Measurements from ENCODE around the gene MRPS18A. TPM values are rescaled to one million over a fixed set of nuclear protein-coding genes. Genes with fewer than 3 reads are reported as not detected.
"Not testable (repeated sequence)": the region's sequence is repeated elsewhere in the genome, so short reads cannot be mapped to it uniquely, and the experiment has no call there.

MRPS18A gene
- total RNA-seq, 4 donors from 2014 or later = 161 to 171 (median 168) TPM

- Histone ChIP-seq H3K27ac (peak overlapping the region; percentile 95 to 97 (median 96)), H3K27me3 (no peaks in the 10 kb centered on the region), H3K4me1 (peaks cover 54 to 59% of the 10 kb centered on the region in 2 donors), H3K4me3 (peak overlapping the region in 3 of 4 donors; percentile 17 to 30 (median 18)), H3K9me3 (no peaks in the 10 kb centered on the region), H3K36me3 (peaks cover 0 to 20% of the 10 kb centered on the region in 2 donors)
- intact Hi-C loops (cut with DNase I; ENCODE audit: low total_unique reads) (loop anchor here (1.0 to 2.0 kb wide), 5 partner anchors 35 to 412 kb away; partner anchors contain the start of gene VEGFA), in situ Hi-C loops (cut with MboI; ENCODE audit: low sequenced_read_pairs in 4 of 4) (loop anchor here (5.0 to 25.0 kb wide), 4 partner anchors 87 to 420 kb away; no protein-coding TSS in a partner anchor)
- peak; percentile 62 to 85 for DNase-seq
- ATAC-seq = peak; percentile 67 to 69
- TF ChIP-seq, protein P1, sequence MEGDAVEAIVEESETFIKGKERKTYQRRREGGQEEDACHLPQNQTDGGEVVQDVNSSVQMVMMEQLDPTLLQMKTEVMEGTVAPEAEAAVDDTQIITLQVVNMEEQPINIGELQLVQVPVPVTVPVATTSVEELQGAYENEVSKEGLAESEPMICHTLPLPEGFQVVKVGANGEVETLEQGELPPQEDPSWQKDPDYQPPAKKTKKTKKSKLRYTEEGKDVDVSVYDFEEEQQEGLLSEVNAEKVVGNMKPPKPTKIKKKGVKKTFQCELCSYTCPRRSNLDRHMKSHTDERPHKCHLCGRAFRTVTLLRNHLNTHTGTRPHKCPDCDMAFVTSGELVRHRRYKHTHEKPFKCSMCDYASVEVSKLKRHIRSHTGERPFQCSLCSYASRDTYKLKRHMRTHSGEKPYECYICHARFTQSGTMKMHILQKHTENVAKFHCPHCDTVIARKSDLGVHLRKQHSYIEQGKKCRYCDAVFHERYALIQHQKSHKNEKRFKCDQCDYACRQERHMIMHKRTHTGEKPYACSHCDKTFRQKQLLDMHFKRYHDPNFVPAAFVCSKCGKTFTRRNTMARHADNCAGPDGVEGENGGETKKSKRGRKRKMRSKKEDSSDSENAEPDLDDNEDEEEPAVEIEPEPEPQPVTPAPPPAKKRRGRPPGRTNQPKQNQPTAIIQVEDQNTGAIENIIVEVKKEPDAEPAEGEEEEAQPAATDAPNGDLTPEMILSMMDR (IDR thresholded peaks at IDR 0.05 in 4 of 5, conservative IDR thresholded peaks at IDR 0.05 in 1 of 5) = peak; percentile 98
- TF ChIP-seq POLR2A (IDR thresholded peaks at IDR 0.05) = peak in 1 of 2 donors; percentile 34
These were observed 20.1 kb downstream of the MRPS18A start for GRCh38 chr6:43667245-43668150.

GRCh38 chr6:43666196-43666920 is 21.2 kb downstream of the MRPS18A start:
- no peaks in the 10 kb centered on the region for H3K27me3 ChIP-seq
- peak in 1 of 2 donors; percentile 35 for DNase-seq
- peak in 1 of 2 donors; percentile 1 for ATAC-seq
- H3K9me3 ChIP-seq = no peaks in the 10 kb centered on the region
- intact Hi-C loops (cut with DNase I; ENCODE audit: low total_unique reads) (loop anchor here (2.0 kb wide), 1 partner anchor 36 kb away; no protein-coding TSS in a partner anchor), in situ Hi-C loops (cut with MboI; ENCODE audit: low sequenced_read_pairs in 4 of 4) (loop anchor here (5.0 to 25.0 kb wide), 4 partner anchors 88 to 421 kb away; no protein-coding TSS in a partner anchor)
- peak overlapping the region in 1 of 4 donors; percentile 95 for H3K27ac ChIP-seq
- H3K4me1 ChIP-seq = peaks cover 43 to 48% of the 10 kb centered on the region in 2 donors
- TF ChIP-seq, protein P1 (IDR thresholded peaks at IDR 0.05 in 4 of 5, conservative IDR thresholded peaks at IDR 0.05 in 1 of 5) = no peak
- TF ChIP-seq POLR2A (IDR thresholded peaks at IDR 0.05) = no peak
- peaks cover 0 to 10% of the 10 kb centered on the region in 2 donors for H3K36me3 ChIP-seq
- H3K4me3 ChIP-seq = no peak overlapping the region

DNA sequence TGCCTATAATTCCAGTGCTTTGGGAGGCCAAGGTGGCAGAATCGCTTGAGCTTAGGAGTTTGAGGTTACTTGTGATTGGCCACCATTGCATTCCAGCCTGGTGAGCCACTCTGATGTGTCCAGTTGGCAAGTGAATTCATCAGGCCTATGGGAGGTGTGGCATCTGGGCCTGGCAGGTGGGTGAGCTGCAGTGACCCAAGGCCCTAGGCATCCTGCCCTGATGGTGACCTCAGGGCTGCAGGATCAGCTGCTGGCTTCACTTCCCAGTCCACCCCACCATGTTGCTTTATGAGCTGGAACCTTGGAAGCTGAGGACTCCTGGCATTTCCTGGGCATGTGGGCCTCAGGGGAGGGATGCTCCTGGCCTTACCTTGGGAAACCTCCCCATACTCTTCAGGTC is 22.2 kb downstream of the MRPS18A start:
- intact Hi-C loops (cut with DNase I; ENCODE audit: low total_unique reads) (no loop called here), in situ Hi-C loops (cut with MboI; ENCODE audit: low sequenced_read_pairs in 4 of 4) (loop anchor here (5.0 to 25.0 kb wide), 4 partner anchors 89 to 422 kb away; no protein-coding TSS in a partner anchor)
- no peak for DNase-seq
- Histone ChIP-seq H3K9me3 (no peaks in the 10 kb centered on the region), H3K36me3 (no peaks in the 10 kb centered on the region), H3K4me1 (peaks cover 33 to 38% of the 10 kb centered on the region in 2 donors), H3K27me3 (no peaks in the 10 kb centered on the region), H3K27ac (no peak overlapping the region), H3K4me3 (no peak overlapping the region)
- TF ChIP-seq, protein P1 (IDR thresholded peaks at IDR 0.05 in 4 of 5, conservative IDR thresholded peaks at IDR 0.05 in 1 of 5) = no peak
- no peak for TF ChIP-seq POLR2A (IDR thresholded peaks at IDR 0.05)
- ATAC-seq = no peak

- in situ Hi-C loops (cut with MboI; ENCODE audit: low sequenced_read_pairs in 4 of 4) = loop anchor here (10.0 to 25.0 kb wide), 3 partner anchors 92 to 424 kb away; no protein-coding TSS in a partner anchor
- intact Hi-C loops (cut with DNase I; ENCODE audit: low total_unique reads); ATAC-seq; DNase-seq; H3K27me3 ChIP-seq; H3K27ac ChIP-seq; H3K4me3 ChIP-seq; H3K36me3 ChIP-seq; H3K9me3 ChIP-seq: not testable (repeated sequence)
- peaks cover 11 to 14% of the 10 kb centered on the region in 2 donors for H3K4me1 ChIP-seq
These were observed 24.6 kb downstream of the MRPS18A start for GRCh38 chr6:43662948-43663347.
